Kidney (tissue), 14 donors: ENCODE results near the gene PRICKLE4. TPM values are rescaled to one million over a fixed set of nuclear protein-coding genes. Genes with fewer than 3 reads are reported as not detected.
A peak's percentile ranks its signal among the peaks of the same experiment; 100 is the strongest.

ENCODE experiments used
- DNase-seq, 5 donors: peaks; one replicate each; pipeline ENCODE4 v3.0.0-alpha.2; 2013 to 2020
- FAIRE-seq: peaks from 2 replicates; lab custom pipeline; 2012; peaks lifted over from hg19 to GRCh38; lab: Jason Lieb, UNC
- H3K27ac ChIP-seq, 2 donors: one replicate each; pipeline ENCODE4 v1.7.0; 2013; ENCODE audit warnings: low read depth in 2 of 2, low read length in 2 of 2, inconsistent platforms in 1 of 2
- H3K27me3 ChIP-seq: one replicate; pipeline ENCODE4 v1.7.1; 2013; ENCODE audit warnings: low read length, inconsistent platforms; ENCODE audit not compliant: control insufficient read depth, insufficient read depth
- H3K36me3 ChIP-seq, 3 donors: one replicate each; pipeline versions ENCODE4 v1.7.0 to v1.7.1; 2013; ENCODE audit warnings: low read length in 3 of 3, control low read depth in 1 of 3, inconsistent platforms in 1 of 3; ENCODE audit not compliant: insufficient read depth in 3 of 3, control insufficient read depth in 2 of 3
- H3K4me1 ChIP-seq, 3 donors: one replicate each; pipeline versions ENCODE4 v1.7.0 to v1.7.1; 2013; ENCODE audit warnings: low read length in 3 of 3, inconsistent platforms in 1 of 3, low read depth in 1 of 3; ENCODE audit not compliant: control insufficient read depth in 2 of 3, insufficient read depth in 2 of 3
- H3K4me3 ChIP-seq, 3 donors: one replicate each; pipeline versions ENCODE4 v1.7.0 to v1.8.1; 2013; ENCODE audit warnings: low read length in 3 of 3, control low read depth in 1 of 3, inconsistent platforms in 1 of 3
- H3K9ac ChIP-seq, 3 donors: one replicate each; pipeline versions ENCODE4 v1.7.0 to v1.7.1; 2013; ENCODE audit warnings: low read length in 3 of 3, control low read depth in 1 of 3, inconsistent platforms in 1 of 3
- H3K9me3 ChIP-seq, 3 donors: one replicate each; pipeline versions ENCODE4 v1.7.0 to v1.7.1; 2013; ENCODE audit warnings: low read length in 3 of 3, control low read depth in 1 of 3, inconsistent platforms in 1 of 3; ENCODE audit not compliant: control insufficient read depth in 2 of 3, insufficient read depth in 1 of 3
- CTCF ChIP-seq: IDR thresholded peaks from 3 replicates; pipeline ENCODE4 v1.5.1; 2012; ENCODE audit warnings: mild to moderate bottlenecking, moderate library complexity, borderline replicate concordance; ENCODE audit not compliant: insufficient read depth; ENCODE audit errors: extremely low read depth
- intact Hi-C: fragments of 100-400 bp; cut with DNase I; formaldehyde crosslinking; loops from one replicate; pipeline ENCODE4 v1.11.1; 2022
- polyA plus RNA-seq: library from polyadenylated mRNA; stranded (reverse); fragments of 350-450 nt; fragmentation: Illumina TruSeq; extraction: RNeasy Lipid Tissue Mini Kit (QIAGEN cat#74804); gene quantifications from one replicate; pipeline ENCODE4 v1.2.3, GENCODE V29; 2014; ENCODE audit warnings: low read depth, low replicate concordance; ENCODE audit not compliant: insufficient read depth
- total RNA-seq: library from RNA; stranded (reverse); fragmentation: NEBNext Ultra II Directional; extraction: Animal tissue kit (Norgen Biotek cat#: 25700); gene quantifications from one replicate; pipeline ENCODE4 v1.2.1, GENCODE V29; 2021
- donor health status: control.
- donor health status: control.
- donor health status: control.
- donor health status: control.
- donor health status: control.
- donor health status: DM: yes; HTN: yes; CAD: no.
- donor health status: Normal renal cell carcinoma (clear cell type).

PRICKLE4 gene
- total and polyA plus RNA-seq, 2 donors from 2014 or later: 1.4 to 6.5 TPM

GRCh38 chr6:41785254-41785653, 4.7 kb downstream of the PRICKLE4 start:
- no peak for DNase-seq
- H3K27me3 ChIP-seq: no peaks in the 10 kb centered on the region
- H3K36me3 ChIP-seq: peaks cover 2 to 12% (median 5%) of the 10 kb centered on the region in 3 donors
- FAIRE-seq: no peak
- H3K9ac ChIP-seq: no peak overlapping the region
- peaks cover 0 to 21% (median 3%) of the 10 kb centered on the region in 3 donors for H3K4me1 ChIP-seq
- no peak overlapping the region for H3K27ac ChIP-seq
- H3K4me3 ChIP-seq: no peak overlapping the region
- intact Hi-C loops: loop anchor here (10.0 kb wide), 1 partner anchor 260 kb away; no protein-coding TSS in a partner anchor
- H3K9me3 ChIP-seq: no peaks in the 10 kb centered on the region
- TF ChIP-seq CTCF: no peak

- Histone ChIP-seq H3K4me1 (peaks cover 0 to 20% (median 3%) of the 10 kb centered on the region in 3 donors), H3K27ac (peak overlapping the region; percentile 92 to 97), H3K27me3 (no peaks in the 10 kb centered on the region), H3K9me3 (no peaks in the 10 kb centered on the region), H3K36me3 (peaks cover 2 to 14% (median 9%) of the 10 kb centered on the region in 3 donors), H3K4me3 (peak overlapping the region; percentile 3 to 100 (median 36)), H3K9ac (peak overlapping the region in 1 of 3 donors; percentile 52)
- FAIRE-seq: no peak
- intact Hi-C loops: loop anchor here (10.0 kb wide), 1 partner anchor 259 kb away; no protein-coding TSS in a partner anchor
- no peak for TF ChIP-seq CTCF
- peak in 1 of 5 donors; percentile 87 for DNase-seq
Observed at GRCh38 chr6:41785689-41786450, 5.3 kb downstream of the PRICKLE4 start.

GRCh38 chr6:41786451-41787218, 6.1 kb downstream of the PRICKLE4 start:
- Histone ChIP-seq H3K36me3 (peaks cover 2 to 20% (median 10%) of the 10 kb centered on the region in 3 donors), H3K9ac (peak overlapping the region; percentile 6 to 99 (median 70)), H3K9me3 (no peaks in the 10 kb centered on the region), H3K27me3 (no peaks in the 10 kb centered on the region), H3K27ac (peak overlapping the region; percentile 92 to 97), H3K4me1 (peaks cover 0 to 13% (median 0%) of the 10 kb centered on the region in 3 donors), H3K4me3 (peak overlapping the region; percentile 94 to 100 (median 98))
- FAIRE-seq (no peak), DNase-seq (peak; percentile 90 to 96 (median 92))
- peak; percentile 81 for TF ChIP-seq CTCF
- intact Hi-C loops: loop anchor here (10.0 kb wide), 1 partner anchor 258 kb away; no protein-coding TSS in a partner anchor
